ENCODE data around the gene TXLNA.

The TXLNA gene

GRCh38 chr1:32186077-32186476 lies 6.6 kb downstream of the TXLNA start:
- no peak for DNase-seq

GRCh38 chr1:32186491-32186890 lies 7.0 kb downstream of the TXLNA start:
- no peak for DNase-seq

GRCh38 chr1:32187850-32188249 lies 8.4 kb downstream of the TXLNA start:
- no peak for DNase-seq

- no peak for DNase-seq
Measured at GRCh38 chr1:32192220-32192948, 12.9 kb downstream of the TXLNA start.

GRCh38 chr1:32194984-32195383 lies 15.5 kb downstream of the TXLNA start:
- no peak for DNase-seq

GRCh38 chr1:32195531-32195930 lies 16.1 kb downstream of the TXLNA start:
- DNase-seq: no peak

- DNase-seq: peak; percentile 53
Measured at GRCh38 chr1:32195972-32196823, 16.7 kb downstream of the TXLNA start.

GRCh38 chr1:32197074-32197473 lies 17.6 kb downstream of the TXLNA start:
- DNase-seq: no peak

- DNase-seq: no peak
Measured at GRCh38 chr1:32197837-32198236, 18.4 kb downstream of the TXLNA start.

GRCh38 chr1:32198237-32199042 lies 19.0 kb downstream of the TXLNA start:
- DNase-seq: no peak

- no peak for DNase-seq
Measured at GRCh38 chr1:32199043-32199716, 19.7 kb downstream of the TXLNA start.

- DNase-seq: no peak
Measured at GRCh38 chr1:32199717-32200072, 20.2 kb downstream of the TXLNA start.

GRCh38 chr1:32200226-32201010 lies 20.9 kb downstream of the TXLNA start, which contains the start of gene CCDC28B:
Gene CCDC28B (plus strand): TSS chr1:32200595. CDS start chr1:32201936, 1,341 bp downstream.
- peak; percentile 64 for DNase-seq

GRCh38 chr1:32201011-32201855 lies 21.8 kb downstream of the TXLNA start:
- DNase-seq: peak; percentile 85

GRCh38 chr1:32204943-32205361 lies 25.5 kb downstream of the TXLNA start:
- no peak for DNase-seq

GRCh38 chr1:32205401-32206370 lies 26.2 kb downstream of the TXLNA start, which contains the start of gene IQCC:
Gene IQCC (plus strand): TSS chr1:32205671. CDS start chr1:32205682, 11 bp downstream.
- peak; percentile 90 for DNase-seq

- DNase-seq: no peak
Measured at GRCh38 chr1:32208469-32208868, 29.0 kb downstream of the TXLNA start.

GRCh38 chr1:32208891-32209328 lies 29.4 kb downstream of the TXLNA start, which contains the start of gene DCDC2B:
Gene DCDC2B (plus strand): TSS chr1:32209089. CDS start chr1:32209094, 5 bp downstream.
- peak; percentile 20 for DNase-seq
